Suppressor macrophage (primary cell): Measurements from ENCODE around the gene HBQ1.
A peak's percentile ranks its signal among the peaks of the same experiment; 100 is the strongest.
"Not testable (repeated sequence)": the region's sequence is repeated elsewhere in the genome, so short reads cannot be mapped to it uniquely, and the experiment has no call there.

Experiments
- DNase-seq, 4 experiments: peaks; one replicate each; pipeline ENCODE4 v3.0.0-alpha.2; 2020 to 2022

Gene HBQ1

GRCh38 chr16:176477-177382 is 3.5 kb upstream of the HBQ1 start, which contains the start of gene HBA1:
Gene HBA1 (plus strand): TSS chr16:176680. CDS start chr16:176717, 37 bp downstream.
- DNase-seq: not testable (repeated sequence)

- DNase-seq: no peak
Observed at GRCh38 chr16:177394-177822, 2.9 kb upstream of the HBQ1 start.

GRCh38 chr16:177981-178667 is 2.1 kb upstream of the HBQ1 start:
- no peak for DNase-seq

- DNase-seq: no peak
Observed at GRCh38 chr16:178668-179015, 1.6 kb upstream of the HBQ1 start.

- no peak for DNase-seq
Observed at GRCh38 chr16:179211-180092, 807 bp upstream of the HBQ1 start.

GRCh38 chr16:180681-181564 is 664 bp downstream of the HBQ1 start:
- peak; percentile 64 to 85 (median 78) for DNase-seq

- DNase-seq: no peak
Observed at GRCh38 chr16:181565-182021, 1.3 kb downstream of the HBQ1 start.

GRCh38 chr16:183005-183404 is 2.7 kb downstream of the HBQ1 start:
- DNase-seq: no peak

GRCh38 chr16:185213-185612 is 5.0 kb downstream of the HBQ1 start:
- DNase-seq: no peak

GRCh38 chr16:185691-186090 is 5.4 kb downstream of the HBQ1 start:
- DNase-seq: no peak

GRCh38 chr16:187330-187729 is 7.1 kb downstream of the HBQ1 start:
- no peak for DNase-seq

- DNase-seq: no peak
Observed at GRCh38 chr16:188674-189073, 8.4 kb downstream of the HBQ1 start.

- no peak for DNase-seq
Observed at GRCh38 chr16:189604-190186, 9.4 kb downstream of the HBQ1 start.

- no peak for DNase-seq
Observed at GRCh38 chr16:191831-192230, 11.6 kb downstream of the HBQ1 start.

GRCh38 chr16:192686-193085 is 12.4 kb downstream of the HBQ1 start:
- no peak for DNase-seq

- no peak for DNase-seq
Observed at GRCh38 chr16:193441-193840, 13.2 kb downstream of the HBQ1 start.

- DNase-seq: no peak
Observed at GRCh38 chr16:194516-194915, 14.3 kb downstream of the HBQ1 start.

- DNase-seq: no peak
Observed at GRCh38 chr16:200388-200787, 20.1 kb downstream of the HBQ1 start.

GRCh38 chr16:203246-203645 is 23.0 kb downstream of the HBQ1 start:
- no peak for DNase-seq

- DNase-seq: not testable (repeated sequence)
Observed at GRCh38 chr16:204046-204445, 23.8 kb downstream of the HBQ1 start.

- DNase-seq: not testable (repeated sequence)
Observed at GRCh38 chr16:209359-209758, 29.1 kb downstream of the HBQ1 start.
